CD14-positive monocyte (primary cell): ENCODE results near the gene CRIM1. TPM values are rescaled to one million over a fixed set of nuclear protein-coding genes. Genes with fewer than 3 reads are reported as not detected.

ENCODE experiments used
- DNase-seq, 3 donors: peaks; one replicate each; pipeline ENCODE4 v3.0.0-alpha.2; 2011 to 2022
- H2AFZ ChIP-seq: 2 replicates; pipeline ENCODE4 v1.6.0; 2012; ENCODE audit warnings: mild to moderate bottlenecking, low read depth, low read length, inconsistent platforms; ENCODE audit not compliant: insufficient read depth, poor library complexity, severe bottlenecking
- H3K27ac ChIP-seq, 2 donors: 1 replicate in 1 of 2; 2 replicates in 1 of 2; pipeline ENCODE4 v1.5.1; 2012 to 2013; ENCODE audit warnings: low read length in 2 of 2, control low read depth in 1 of 2, inconsistent platforms in 1 of 2, low read depth in 1 of 2, mild to moderate bottlenecking in 1 of 2
- H3K27me3 ChIP-seq, 2 donors: one replicate each; pipeline versions ENCODE4 v1.6.0 to v1.6.1; 2011 to 2013; ENCODE audit warnings: low read length in 2 of 2; ENCODE audit not compliant: control insufficient read depth in 2 of 2, insufficient read depth in 2 of 2
- H3K36me3 ChIP-seq, 2 donors: replicated peaks in 1 of 2; 1 replicate in 1 of 2; 2 replicates in 1 of 2; pipeline versions ENCODE4 v1.5.1 to v1.6.1; 2012 to 2013; ENCODE audit warnings: low read length in 2 of 2, control low read depth in 1 of 2, inconsistent platforms in 1 of 2, mild to moderate bottlenecking in 1 of 2; ENCODE audit not compliant: insufficient read depth in 2 of 2, control insufficient read depth in 1 of 2
- H3K4me1 ChIP-seq, 2 donors: 1 replicate in 1 of 2; 2 replicates in 1 of 2; pipeline versions ENCODE4 v1.5.1 to v1.6.1; 2012 to 2013; ENCODE audit warnings: low read length in 2 of 2, control low read depth in 1 of 2, inconsistent platforms in 1 of 2, mild to moderate bottlenecking in 1 of 2, moderate library complexity in 1 of 2; ENCODE audit not compliant: insufficient read depth in 2 of 2, control insufficient read depth in 1 of 2
- H3K4me2 ChIP-seq: replicated peaks from 2 replicates; pipeline ENCODE3; 2012; ENCODE audit warnings: low read length, moderate library complexity, mild to moderate bottlenecking; ENCODE audit not compliant: poor library complexity, severe bottlenecking; ENCODE audit errors: extremely low read depth
- H3K4me3 ChIP-seq, 3 experiments: fragments of 200-600 bp in 1 of 3; sonication (generic) in 1 of 3; replicated peaks in 1 of 3; 1 replicate in 2 of 3; 2 replicates in 1 of 3; pipeline ENCODE4 v1.5.1; 2011 to 2013; ENCODE audit warnings: low read length in 3 of 3, mild to moderate bottlenecking in 3 of 3, control low read depth in 2 of 3, low read depth in 2 of 3, inconsistent platforms in 1 of 3, moderate library complexity in 1 of 3
- H3K79me2 ChIP-seq: 2 replicates; pipeline ENCODE4 v1.6.0; 2012; ENCODE audit warnings: mild to moderate bottlenecking, control low read depth, inconsistent platforms, low read length, moderate library complexity; ENCODE audit not compliant: insufficient read depth
- H3K9ac ChIP-seq: 2 replicates; pipeline ENCODE4 v1.6.0; 2017; ENCODE audit warnings: low read length, mild to moderate bottlenecking; ENCODE audit not compliant: insufficient read depth, poor library complexity, severe bottlenecking
- H3K9me3 ChIP-seq, 2 donors: replicated peaks in 1 of 2; 1 replicate in 1 of 2; 2 replicates in 1 of 2; pipeline versions ENCODE4 v1.5.1 to v1.6.1; 2012 to 2013; ENCODE audit warnings: low read length in 2 of 2, control low read depth in 1 of 2; ENCODE audit not compliant: control insufficient read depth in 1 of 2, insufficient read depth in 1 of 2
- H4K20me1 ChIP-seq: 2 replicates; pipeline ENCODE4 v1.6.0; 2012; ENCODE audit warnings: mild to moderate bottlenecking, low read length, control low read depth, moderate library complexity; ENCODE audit not compliant: insufficient read depth
- H3K27ac Mint-ChIP-seq, 7 donors: one replicate each; pipeline ENCODE4 v1.8.0; 2020; ENCODE audit warnings: mild to moderate bottlenecking in 7 of 7, mixed read lengths in 7 of 7, moderate library complexity in 6 of 7, inconsistent platforms in 2 of 7
- H3K27me3 Mint-ChIP-seq, 3 donors: one replicate each; pipeline ENCODE4 v1.8.0; 2021 to 2022; ENCODE audit warnings: low read depth in 3 of 3, mild to moderate bottlenecking in 3 of 3, mixed read lengths in 3 of 3, moderate library complexity in 3 of 3, inconsistent platforms in 1 of 3
- H3K36me3 Mint-ChIP-seq, 2 donors: one replicate each; pipeline ENCODE4 v1.8.0; 2020; ENCODE audit warnings: mixed read lengths in 2 of 2, inconsistent platforms in 1 of 2, mild to moderate bottlenecking in 1 of 2
- H3K4me1 Mint-ChIP-seq: one replicate; pipeline ENCODE4 v1.8.0; 2020; ENCODE audit warnings: mild to moderate bottlenecking, mixed read lengths
- H3K4me3 Mint-ChIP-seq, 2 donors: one replicate each; pipeline ENCODE4 v1.8.0; 2020; ENCODE audit warnings: mild to moderate bottlenecking in 2 of 2, mixed read lengths in 2 of 2, moderate library complexity in 1 of 2
- H3K9me3 Mint-ChIP-seq, 7 donors: one replicate each; pipeline ENCODE4 v1.8.0; 2020 to 2022; ENCODE audit warnings: mixed read lengths in 7 of 7, mild to moderate bottlenecking in 6 of 7, moderate library complexity in 6 of 7, inconsistent platforms in 2 of 7
- CTCF ChIP-seq: fragments of 200-600 bp; IDR thresholded peaks from one replicate; pipeline ENCODE4 v1.8.0; 2022; ENCODE audit warnings: antibody characterized with exemption, mild to moderate bottlenecking
- WGBS: methylation state at CpG from one replicate; pipeline ENCODE4 v1.1.5; 2013; ENCODE audit warnings: missing lambda C conversion rate; ENCODE audit not compliant: insufficient coverage; 5-methylcytosine and 5-hydroxymethylcytosine counted together
- intact Hi-C, 2 donors: fragments of 100-400 bp; cut with micrococcal nuclease; formaldehyde crosslinking; loops; one replicate each; pipeline versions ENCODE4 v1.15.0 to v1.15.1; 2023
- polyA plus RNA-seq, 3 donors: library from polyadenylated mRNA; depleted of rRNA in 1 of 3; unstranded in 2 of 3; stranded (reverse) in 1 of 3; fragments of 300-500 nt in 2 of 3; fragments of >200 nt in 1 of 3; fragmentation: Illumina TruSeq in 2 of 3; gene quantifications; 1 replicate in 2 of 3; 2 replicates in 1 of 3; pipeline ENCODE4 v1.2.3, GENCODE V29; 2012 to 2021

CRIM1 gene
- polyA plus RNA-seq, 3 donors = 0.08 to 0.27 TPM; not detected in 1

GRCh38 chr2:36369163-36369562 is 13.6 kb downstream of the CRIM1 start:
- Histone ChIP-seq H4K20me1 (no peaks in the 10 kb centered on the region), H3K36me3 (no peaks in the 10 kb centered on the region), H2AFZ (no peak overlapping the region), H3K4me2 (no peak overlapping the region), H3K79me2 (no peaks in the 10 kb centered on the region), H3K4me3 (no peak overlapping the region), H3K27ac (no peak overlapping the region), H3K9ac (no peak overlapping the region), H3K9me3 (no peaks in the 10 kb centered on the region), H3K27me3 (no peaks in the 10 kb centered on the region), H3K4me1 (no peaks in the 10 kb centered on the region)
- no peaks in the 10 kb centered on the region for H3K9me3 Mint-ChIP-seq
- no peak overlapping the region for H3K4me3 Mint-ChIP-seq
- DNase-seq = no peak
- peaks cover 0 to 4% (median 0%) of the 10 kb centered on the region in 3 donors for H3K27me3 Mint-ChIP-seq
- intact Hi-C loops = no loop called here
- H3K36me3 Mint-ChIP-seq = no peaks in the 10 kb centered on the region
- WGBS = no CpG with 5 or more reads among the region's 1 CpG
- no peak overlapping the region for H3K27ac Mint-ChIP-seq
- no peak for TF ChIP-seq CTCF
- no peaks in the 10 kb centered on the region for H3K4me1 Mint-ChIP-seq

GRCh38 chr2:36369716-36370115 is 14.1 kb downstream of the CRIM1 start:
- H2AFZ ChIP-seq = no peak overlapping the region
- intact Hi-C loops = no loop called here
- DNase-seq = no peak
- H3K36me3 ChIP-seq = no peaks in the 10 kb centered on the region
- H3K9me3 Mint-ChIP-seq = no peaks in the 10 kb centered on the region
- no peak overlapping the region for H3K4me2 ChIP-seq
- H3K9ac ChIP-seq = no peak overlapping the region
- H4K20me1 ChIP-seq = no peaks in the 10 kb centered on the region
- WGBS = 65% methylated on average over 2 of the region's 4 CpGs
- TF ChIP-seq CTCF = no peak
- no peak overlapping the region for H3K27ac ChIP-seq
- no peak overlapping the region for H3K27ac Mint-ChIP-seq
- H3K27me3 ChIP-seq = no peaks in the 10 kb centered on the region
- H3K79me2 ChIP-seq = no peaks in the 10 kb centered on the region
- no peak overlapping the region for H3K4me3 Mint-ChIP-seq
- H3K4me3 ChIP-seq = no peak overlapping the region
- H3K36me3 Mint-ChIP-seq = no peaks in the 10 kb centered on the region
- no peaks in the 10 kb centered on the region for H3K9me3 ChIP-seq
- peaks cover 0 to 4% (median 0%) of the 10 kb centered on the region in 3 donors for H3K27me3 Mint-ChIP-seq
- H3K4me1 ChIP-seq = no peaks in the 10 kb centered on the region
- no peaks in the 10 kb centered on the region for H3K4me1 Mint-ChIP-seq
